Dermis microvascular lymphatic vessel endothelial cell (primary cell): Measurements from ENCODE around the gene HTT-AS. TPM values are rescaled to one million over a fixed set of nuclear protein-coding genes. Genes with fewer than 3 reads are reported as not detected.

Source experiments
- DNase-seq, 2 donors: peaks; one replicate each; pipeline versions ENCODE4 v3.0.0 to v3.0.0-alpha.2; 2010; ENCODE audit warnings: low read depth in 2 of 2
- total RNA-seq: library from RNA; depleted of rRNA; stranded (reverse); fragments of >200 nt; gene quantifications from 2 replicates; pipeline ENCODE4 v1.2.1, GENCODE V29; 2014

Gene HTT-AS
- total RNA-seq, 1 donor from 2014 or later: not detected

GRCh38 chr4:3087115-3087797, 12.9 kb upstream of the HTT-AS start:
- no peak for DNase-seq

GRCh38 chr4:3085948-3086670, 11.8 kb upstream of the HTT-AS start:
- DNase-seq: no peak

DNA sequence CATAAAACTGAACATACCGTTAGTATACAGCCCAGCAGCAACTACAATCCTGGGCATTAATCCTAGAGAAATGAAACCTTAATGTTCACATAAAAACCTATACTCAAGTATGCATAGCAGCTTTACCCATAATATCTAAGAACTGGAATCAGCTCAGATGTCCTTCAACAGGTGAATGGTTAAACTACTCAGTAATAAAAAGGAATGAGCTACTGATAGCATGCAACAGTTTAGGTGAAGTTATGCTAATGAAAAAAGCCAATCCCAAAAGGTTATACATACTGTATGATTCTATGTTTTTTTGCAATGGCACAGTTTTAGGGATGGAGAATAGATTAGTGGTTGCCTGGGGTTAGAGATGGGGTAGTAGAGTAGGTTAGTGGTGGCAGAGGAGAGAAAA, 9.4 kb upstream of the HTT-AS start:
- DNase-seq: no peak

DNA sequence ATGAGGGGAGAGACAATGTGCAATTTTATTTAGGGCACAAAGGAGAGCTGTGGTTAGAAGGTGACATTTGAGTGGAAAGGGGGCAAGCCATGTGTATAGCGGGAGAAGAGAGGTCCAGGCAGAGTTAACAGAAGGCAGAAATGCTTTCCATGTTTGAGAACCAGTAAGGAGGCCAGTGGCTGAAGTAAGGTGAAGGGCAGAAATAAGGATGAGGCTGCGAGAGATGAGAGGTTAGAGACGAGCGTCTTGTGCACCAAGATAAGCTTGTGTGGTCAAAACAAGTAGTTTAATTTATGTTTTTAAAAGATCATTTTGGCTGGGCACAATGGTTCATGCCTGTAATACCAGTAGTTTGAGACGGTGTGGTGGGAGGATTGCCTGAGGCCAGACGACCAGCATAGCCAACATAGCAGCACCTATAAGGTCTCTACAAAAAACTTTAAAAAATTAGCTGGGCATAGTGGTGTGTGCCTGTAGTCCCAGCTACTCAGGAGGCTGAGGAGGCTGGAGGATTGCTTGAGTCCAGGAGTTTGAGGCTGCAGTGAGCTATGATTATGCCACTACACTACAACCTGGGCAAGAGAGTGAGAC, 8.7 kb upstream of the HTT-AS start:
- DNase-seq: no peak

- no peak for DNase-seq
Observed at GRCh38 chr4:3079694-3080123, 5.4 kb upstream of the HTT-AS start.

DNA sequence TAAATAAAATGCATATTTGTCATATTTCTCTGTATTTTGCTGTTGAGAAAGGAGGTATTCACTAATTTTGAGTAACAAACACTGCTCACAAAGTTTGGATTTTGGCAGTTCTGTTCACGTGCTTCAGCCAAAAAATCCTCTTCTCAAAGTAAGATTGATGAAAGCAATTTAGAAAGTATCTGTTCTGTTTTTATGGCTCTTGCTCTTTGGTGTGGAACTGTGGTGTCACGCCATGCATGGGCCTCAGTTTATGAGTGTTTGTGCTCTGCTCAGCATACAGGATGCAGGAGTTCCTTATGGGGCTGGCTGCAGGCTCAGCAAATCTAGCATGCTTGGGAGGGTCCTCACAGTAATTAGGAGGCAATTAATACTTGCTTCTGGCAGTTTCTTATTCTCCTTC, 3.5 kb upstream of the HTT-AS start:
- no peak for DNase-seq

DNA sequence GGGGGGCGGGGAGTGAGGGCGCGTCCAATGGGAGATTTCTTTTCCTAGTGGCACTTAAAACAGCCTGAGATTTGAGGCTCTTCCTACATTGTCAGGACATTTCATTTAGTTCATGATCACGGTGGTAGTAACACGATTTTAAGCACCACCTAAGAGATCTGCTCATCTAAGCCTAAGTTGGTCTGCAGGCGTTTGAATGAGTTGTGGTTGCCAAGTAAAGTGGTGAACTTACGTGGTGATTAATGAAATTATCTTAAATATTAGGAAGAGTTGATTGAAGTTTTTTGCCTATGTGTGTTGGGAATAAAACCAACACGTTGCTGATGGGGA, 1.3 kb upstream of the HTT-AS start:
- no peak for DNase-seq

GRCh38 chr4:3074846-3075651, 711 bp upstream of the HTT-AS start:
- DNase-seq: peak in 1 of 2 donors; percentile 87

DNA sequence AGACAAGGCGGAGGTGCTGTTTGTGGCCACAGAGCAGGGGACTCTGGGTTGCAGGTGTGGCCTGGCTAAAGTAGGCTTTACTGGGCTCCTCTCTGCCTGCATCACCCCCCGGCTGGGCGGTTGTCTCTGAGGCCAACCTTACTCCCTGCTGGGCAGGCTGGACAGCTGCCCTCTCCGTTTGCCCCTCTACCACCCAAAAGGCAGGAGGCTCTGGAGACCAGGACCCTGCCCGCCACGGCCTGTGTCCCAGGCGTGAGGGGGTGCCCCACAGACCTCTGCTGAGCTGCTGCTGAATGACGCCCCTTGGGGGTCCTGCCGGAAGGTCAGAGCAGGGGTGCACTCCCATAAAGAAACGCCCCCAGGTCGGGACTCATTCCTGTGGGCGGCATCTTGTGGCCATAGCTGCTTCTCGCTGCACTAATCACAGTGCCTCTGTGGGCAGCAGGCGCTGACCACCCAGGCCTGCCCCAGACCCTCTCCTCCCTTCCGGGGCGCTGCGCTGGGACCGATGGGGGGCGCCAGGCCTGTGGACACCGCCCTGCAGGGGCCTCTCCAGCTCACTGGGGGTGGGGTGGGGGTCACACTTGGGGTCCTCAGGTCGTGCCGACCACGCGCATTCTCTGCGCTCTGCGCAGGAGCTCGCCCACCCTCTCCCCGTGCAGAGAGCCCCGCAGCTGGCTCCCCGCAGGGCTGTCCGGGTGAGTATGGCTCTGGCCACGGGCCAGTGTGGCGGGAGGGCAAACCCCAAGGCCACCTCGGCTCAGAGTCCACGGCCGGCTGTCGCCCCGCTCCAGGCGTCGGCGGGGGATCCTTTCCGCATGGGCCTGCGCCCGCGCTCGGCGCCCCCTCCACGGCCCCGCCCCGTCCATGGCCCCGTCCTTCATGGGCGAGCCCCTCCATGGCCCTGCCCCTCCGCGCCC, 920 bp downstream of the HTT-AS start:
- DNase-seq: peak in 1 of 2 donors; percentile 2

GRCh38 chr4:3071811-3072210, 2.5 kb downstream of the HTT-AS start:
- no peak for DNase-seq

DNA sequence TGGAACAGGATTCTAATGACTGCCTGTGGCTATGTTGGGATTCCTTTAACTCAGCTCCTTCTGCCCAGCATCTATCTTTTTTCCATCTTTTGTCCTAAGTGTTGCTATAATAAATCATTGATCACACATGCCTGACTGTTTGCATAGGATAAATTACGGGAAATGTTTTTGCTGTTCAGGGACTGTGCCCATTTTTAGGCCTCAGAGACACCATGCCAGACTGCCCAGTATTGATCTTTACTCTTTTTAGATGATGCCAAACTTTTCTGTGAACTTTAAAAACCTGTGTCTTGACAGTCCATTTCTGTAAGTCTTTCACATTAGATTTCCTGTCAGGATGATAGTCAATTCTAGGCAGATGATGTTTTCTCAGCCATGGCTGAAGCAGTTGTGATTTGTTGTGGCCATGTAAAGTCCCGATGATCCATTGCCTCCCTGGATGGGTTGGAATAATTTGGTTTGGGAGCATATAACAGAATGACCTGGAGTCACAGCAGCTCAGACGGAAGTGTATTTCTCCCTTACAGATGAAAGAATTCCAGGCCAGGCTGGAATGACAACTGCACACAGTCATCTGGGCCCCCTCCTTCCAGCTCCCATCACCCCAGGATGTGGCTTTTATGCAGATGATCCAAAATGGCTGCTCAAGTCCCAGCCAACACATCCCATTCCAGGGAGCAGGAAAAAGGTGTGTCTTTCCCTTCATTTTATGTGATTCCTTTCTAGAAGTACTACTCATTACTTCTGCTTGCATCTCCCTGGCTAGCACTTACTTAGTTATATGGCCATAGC, 3.4 kb downstream of the HTT-AS start:
- no peak for DNase-seq

DNA sequence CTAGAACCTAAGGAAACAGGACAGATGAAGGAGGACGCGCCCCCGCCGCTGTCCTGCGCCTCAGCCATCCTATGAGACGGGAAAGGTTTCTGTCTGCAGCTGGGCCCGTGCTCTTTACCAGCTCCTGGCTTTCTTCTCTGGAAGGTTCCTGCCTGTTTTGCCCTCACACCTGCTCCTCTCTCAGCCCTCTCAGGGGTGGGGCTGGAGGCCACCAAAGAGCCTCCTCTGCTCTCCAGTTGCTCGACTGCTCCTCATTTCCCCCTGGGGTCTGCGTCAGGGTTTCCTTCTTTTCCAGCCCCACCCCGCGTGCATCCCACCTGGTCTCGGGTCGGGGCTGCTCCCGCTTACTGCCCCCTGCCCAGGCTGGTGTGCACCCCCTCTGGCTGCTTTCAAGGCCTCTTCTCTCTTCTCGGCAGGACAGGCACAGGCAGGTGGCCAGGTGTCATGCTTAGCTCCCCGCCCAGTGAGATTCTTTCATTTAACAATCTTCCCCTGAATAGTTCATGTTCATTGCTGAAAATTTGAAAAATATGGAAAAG, 4.6 kb downstream of the HTT-AS start:
- no peak for DNase-seq

DNA sequence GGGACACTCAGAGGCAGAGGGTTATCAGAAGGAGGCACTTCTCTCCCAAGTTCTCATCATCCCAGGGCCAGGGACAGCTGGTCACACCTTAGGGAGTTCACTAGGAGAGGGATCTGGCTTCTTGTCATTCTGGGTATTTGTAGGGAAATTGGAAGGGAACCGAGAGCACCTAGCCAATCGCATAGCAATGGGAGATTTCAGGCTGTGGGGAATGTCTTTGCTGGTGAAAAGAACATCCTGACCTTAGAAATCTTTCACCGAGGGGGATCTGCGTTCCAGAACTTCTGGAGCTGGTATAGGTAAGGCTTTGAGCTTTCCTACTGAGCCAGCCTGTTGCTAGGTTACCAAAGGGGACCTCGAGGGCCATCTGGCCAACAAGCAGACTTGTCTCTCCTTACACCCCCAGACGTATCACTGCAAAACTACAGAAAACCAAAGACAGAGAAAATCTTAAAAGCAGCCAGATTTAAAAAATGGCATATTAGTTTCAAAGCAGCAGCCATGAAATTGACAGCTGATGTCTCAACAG, 6.8 kb downstream of the HTT-AS start:
- no peak for DNase-seq

DNA sequence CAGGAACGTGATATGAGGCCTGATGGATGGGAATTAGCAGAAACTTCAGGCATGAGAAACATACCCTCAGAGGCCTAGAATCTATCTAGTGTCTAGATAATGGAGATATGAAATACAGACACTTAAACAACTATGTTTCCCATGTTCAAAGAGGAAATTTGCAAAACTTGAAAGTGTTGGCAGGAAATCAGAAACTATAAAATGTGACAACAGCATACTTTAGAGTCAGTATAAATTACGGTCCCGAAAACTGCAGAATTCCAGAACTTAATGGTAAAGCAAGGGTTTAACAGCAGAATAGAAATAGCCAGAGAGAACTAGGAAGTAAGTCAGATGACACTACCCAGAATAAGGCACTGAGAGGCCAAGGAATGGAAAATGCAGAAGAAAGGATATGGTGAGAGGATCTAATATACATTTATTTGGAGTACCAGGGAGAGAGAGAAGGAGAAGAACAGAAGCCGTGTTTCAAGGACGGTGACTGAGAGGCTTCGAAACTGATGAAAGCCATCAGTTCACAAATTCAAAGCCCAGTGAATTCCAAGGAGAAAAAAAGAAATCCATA, 7.4 kb downstream of the HTT-AS start:
- DNase-seq: no peak

DNA sequence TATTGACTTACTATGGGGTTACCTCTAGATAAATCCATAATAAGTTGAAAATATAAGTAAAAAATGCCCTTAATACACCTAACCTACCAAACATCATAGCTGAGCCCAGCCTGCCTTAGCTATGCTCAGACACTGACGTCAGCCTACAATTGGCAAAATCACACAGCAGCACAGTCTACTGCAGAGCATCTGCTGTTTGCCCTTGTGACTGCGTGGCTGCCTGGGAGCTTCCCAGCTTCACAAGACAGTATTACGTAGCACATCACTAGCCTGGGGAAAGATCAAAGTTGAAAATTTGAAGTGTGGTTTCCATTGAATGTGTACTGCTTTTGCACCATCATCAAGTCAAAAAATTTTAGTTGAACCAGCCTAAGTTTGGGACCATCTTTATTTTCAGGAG, 8.8 kb downstream of the HTT-AS start:
- DNase-seq: no peak

GRCh38 chr4:3062471-3062870, 11.9 kb downstream of the HTT-AS start:
- no peak for DNase-seq

GRCh38 chr4:3060946-3061345, 13.4 kb downstream of the HTT-AS start:
- no peak for DNase-seq

DNA sequence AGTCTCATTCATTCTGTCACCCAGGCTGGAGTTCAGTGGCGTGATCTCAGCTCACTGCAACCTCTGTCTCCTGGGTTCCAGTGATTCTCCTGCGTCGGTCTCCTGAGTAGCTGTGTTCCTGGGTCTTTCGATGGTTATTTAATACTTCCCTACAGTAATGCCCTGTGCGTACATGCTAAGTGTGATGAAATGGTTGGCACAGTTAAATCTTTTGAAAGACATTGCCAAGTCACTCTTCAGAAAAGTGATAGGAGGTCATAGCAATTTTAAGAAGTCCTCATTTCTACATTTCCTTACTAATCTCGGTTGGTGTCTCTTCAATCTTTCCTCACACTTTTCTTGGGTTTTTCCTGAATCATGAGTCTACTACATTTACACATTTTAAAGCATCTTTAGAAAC, 14.4 kb downstream of the HTT-AS start:
- DNase-seq: no peak

GRCh38 chr4:3054169-3054759, 20.1 kb downstream of the HTT-AS start:
- DNase-seq: no peak
